Activated T-helper 1 cell treated with anti-CD3 and anti-CD28 coated beads, Interleukin-12 subunit alpha, Interleukin-12 subunit beta, Interleukin-2, Interleukin-4 antibody, amounts not matched to agents 30 ng/mL and 10 ng/mL and 1 ng/mL, durations not matched to agents 14 hours and 24 hours and 36 hours (primary cell): ENCODE measurements around the gene DNAH17. TPM values are rescaled to one million over a fixed set of nuclear protein-coding genes. Genes with fewer than 3 reads are reported as not detected.
"Not testable (repeated sequence)": the region's sequence is repeated elsewhere in the genome, so short reads cannot be mapped to it uniquely, and the experiment has no call there.

Experiments used
- DNase-seq: peaks from one replicate; pipeline ENCODE4 v3.0.0; 2021; ENCODE audit warnings: low spot score
- H3K27ac Mint-ChIP-seq: one replicate; pipeline ENCODE4 v1.8.0; 2021; ENCODE audit warnings: mild to moderate bottlenecking, mixed read lengths
- H3K27me3 Mint-ChIP-seq: one replicate; pipeline ENCODE4 v1.8.0; 2022; ENCODE audit warnings: mild to moderate bottlenecking, moderate library complexity, mixed read lengths; ENCODE audit not compliant: insufficient read depth
- H3K36me3 Mint-ChIP-seq: one replicate; pipeline ENCODE4 v1.8.0; 2021; ENCODE audit warnings: low read depth, mixed read lengths
- H3K4me1 Mint-ChIP-seq: one replicate; pipeline ENCODE4 v1.8.0; 2021; ENCODE audit warnings: low read depth, mixed read lengths
- H3K4me3 Mint-ChIP-seq: one replicate; pipeline ENCODE4 v1.8.0; 2021; ENCODE audit warnings: mild to moderate bottlenecking, moderate library complexity, mixed read lengths
- H3K9me3 Mint-ChIP-seq: one replicate; pipeline ENCODE4 v1.8.0; 2021; ENCODE audit warnings: mixed read lengths
- intact Hi-C: fragments of 100-400 bp; cut with micrococcal nuclease; formaldehyde crosslinking; loops from one replicate; pipeline ENCODE4 v1.15.1; 2024
- total RNA-seq: library from RNA; stranded (reverse); gene quantifications from 2 replicates; pipeline ENCODE4 v1.2.3, GENCODE V29; 2022

The DNAH17 gene
- total RNA-seq, 1 donor from 2014 or later: 0.18 TPM

GRCh38 chr17:78473951-78474613 lies 103.1 kb downstream of the DNAH17 start:
- Mint-ChIP-seq H3K27me3 (peaks cover 10% of the 10 kb centered on the region), H3K4me3 (no peak overlapping the region)
- intact Hi-C loops: no loop called here

GRCh38 chr17:78472035-78472905 lies 104.9 kb downstream of the DNAH17 start:
- H3K27me3 Mint-ChIP-seq: peaks cover 10% of the 10 kb centered on the region
- H3K27ac Mint-ChIP-seq: no peak overlapping the region
- peaks cover 4% of the 10 kb centered on the region for H3K4me1 Mint-ChIP-seq
- DNase-seq: no peak
- H3K36me3 Mint-ChIP-seq: no peaks in the 10 kb centered on the region
- no peaks in the 10 kb centered on the region for H3K9me3 Mint-ChIP-seq
- H3K4me3 Mint-ChIP-seq: no peak overlapping the region
- intact Hi-C loops: no loop called here

More at GRCh38 chr17:78473951-78474613, 103.1 kb downstream of the DNAH17 start:
- Mint-ChIP-seq H3K36me3 (no peaks in the 10 kb centered on the region), H3K27ac (no peak overlapping the region), H3K4me1 (peaks cover 4% of the 10 kb centered on the region), H3K9me3 (no peaks in the 10 kb centered on the region)
- no peak for DNase-seq

GRCh38 chr17:78471635-78472034 lies 105.6 kb downstream of the DNAH17 start:
- intact Hi-C loops: no loop called here
- Mint-ChIP-seq H3K27me3 (peaks cover 10% of the 10 kb centered on the region), H3K9me3 (no peaks in the 10 kb centered on the region), H3K36me3 (no peaks in the 10 kb centered on the region), H3K4me3 (no peak overlapping the region), H3K27ac (no peak overlapping the region), H3K4me1 (peaks cover 4% of the 10 kb centered on the region)
- no peak for DNase-seq

- Mint-ChIP-seq H3K9me3 (no peaks in the 10 kb centered on the region), H3K36me3 (no peaks in the 10 kb centered on the region), H3K4me1 (no peaks in the 10 kb centered on the region), H3K4me3 (no peak overlapping the region), H3K27me3 (peaks cover 6% of the 10 kb centered on the region), H3K27ac (no peak overlapping the region)
- intact Hi-C loops: no loop called here
- no peak for DNase-seq
These were observed 107.8 kb downstream of the DNAH17 start for GRCh38 chr17:78469443-78469842.

- Mint-ChIP-seq H3K27ac (no peak overlapping the region), H3K4me3 (no peak overlapping the region), H3K9me3 (no peaks in the 10 kb centered on the region), H3K4me1 (no peaks in the 10 kb centered on the region), H3K27me3 (peaks cover 5% of the 10 kb centered on the region), H3K36me3 (no peaks in the 10 kb centered on the region)
- intact Hi-C loops: no loop called here
- no peak for DNase-seq
These were observed 108.8 kb downstream of the DNAH17 start for GRCh38 chr17:78468366-78468765.

- no peak for DNase-seq
- intact Hi-C loops: no loop called here
- no peaks in the 10 kb centered on the region for H3K9me3 Mint-ChIP-seq
- no peaks in the 10 kb centered on the region for H3K36me3 Mint-ChIP-seq
- H3K27me3 Mint-ChIP-seq: peaks cover 5% of the 10 kb centered on the region
- H3K27ac Mint-ChIP-seq: no peak overlapping the region
- H3K4me1 Mint-ChIP-seq: no peaks in the 10 kb centered on the region
- H3K4me3 Mint-ChIP-seq: no peak overlapping the region
These were observed 110.1 kb downstream of the DNAH17 start for GRCh38 chr17:78466786-78467715.

GRCh38 chr17:78466109-78466785 lies 110.9 kb downstream of the DNAH17 start:
- H3K4me1 Mint-ChIP-seq, H3K27ac Mint-ChIP-seq, H3K4me3 Mint-ChIP-seq, H3K27me3 Mint-ChIP-seq, H3K36me3 Mint-ChIP-seq, H3K9me3 Mint-ChIP-seq, DNase-seq, intact Hi-C loops: not testable (repeated sequence)

- Mint-ChIP-seq H3K27me3 (no peaks in the 10 kb centered on the region), H3K36me3 (no peaks in the 10 kb centered on the region), H3K4me3 (no peak overlapping the region), H3K27ac (no peak overlapping the region), H3K4me1 (no peaks in the 10 kb centered on the region), H3K9me3 (no peaks in the 10 kb centered on the region)
- no peak for DNase-seq
- intact Hi-C loops: no loop called here
These were observed 115.0 kb downstream of the DNAH17 start for GRCh38 chr17:78462148-78462547.

GRCh38 chr17:78461799-78462053 lies 115.5 kb downstream of the DNAH17 start:
- Mint-ChIP-seq H3K27me3 (no peaks in the 10 kb centered on the region), H3K4me1 (no peaks in the 10 kb centered on the region), H3K4me3 (no peak overlapping the region), H3K27ac (no peak overlapping the region), H3K36me3 (no peaks in the 10 kb centered on the region), H3K9me3 (no peaks in the 10 kb centered on the region)
- no peak for DNase-seq
- intact Hi-C loops: no loop called here

GRCh38 chr17:78460951-78461798 lies 116.0 kb downstream of the DNAH17 start:
- H3K4me1 Mint-ChIP-seq: no peaks in the 10 kb centered on the region
- no peak overlapping the region for H3K4me3 Mint-ChIP-seq
- H3K27me3 Mint-ChIP-seq: peaks cover 2% of the 10 kb centered on the region

GRCh38 chr17:78460176-78460675 lies 117.0 kb downstream of the DNAH17 start:
- DNase-seq: no peak
- no peaks in the 10 kb centered on the region for H3K4me1 Mint-ChIP-seq
- H3K4me3 Mint-ChIP-seq: no peak overlapping the region
- H3K27ac Mint-ChIP-seq: no peak overlapping the region
- H3K9me3 Mint-ChIP-seq: no peaks in the 10 kb centered on the region
- intact Hi-C loops: no loop called here
- no peaks in the 10 kb centered on the region for H3K36me3 Mint-ChIP-seq
- peaks cover 2% of the 10 kb centered on the region for H3K27me3 Mint-ChIP-seq

More at GRCh38 chr17:78460951-78461798, 116.0 kb downstream of the DNAH17 start:
- H3K36me3 Mint-ChIP-seq: no peaks in the 10 kb centered on the region
- no peak for DNase-seq
- H3K9me3 Mint-ChIP-seq: no peaks in the 10 kb centered on the region
- no peak overlapping the region for H3K27ac Mint-ChIP-seq
- intact Hi-C loops: no loop called here

GRCh38 chr17:78459696-78460095 lies 117.5 kb downstream of the DNAH17 start:
- no peak for DNase-seq
- no peak overlapping the region for H3K27ac Mint-ChIP-seq
- H3K27me3 Mint-ChIP-seq: peaks cover 2% of the 10 kb centered on the region
- H3K4me3 Mint-ChIP-seq: no peak overlapping the region
- no peaks in the 10 kb centered on the region for H3K36me3 Mint-ChIP-seq
- no peaks in the 10 kb centered on the region for H3K4me1 Mint-ChIP-seq
- intact Hi-C loops: no loop called here
- H3K9me3 Mint-ChIP-seq: no peaks in the 10 kb centered on the region
